ENCODE data around the gene TXNL1.

The TXNL1 gene

DNA sequence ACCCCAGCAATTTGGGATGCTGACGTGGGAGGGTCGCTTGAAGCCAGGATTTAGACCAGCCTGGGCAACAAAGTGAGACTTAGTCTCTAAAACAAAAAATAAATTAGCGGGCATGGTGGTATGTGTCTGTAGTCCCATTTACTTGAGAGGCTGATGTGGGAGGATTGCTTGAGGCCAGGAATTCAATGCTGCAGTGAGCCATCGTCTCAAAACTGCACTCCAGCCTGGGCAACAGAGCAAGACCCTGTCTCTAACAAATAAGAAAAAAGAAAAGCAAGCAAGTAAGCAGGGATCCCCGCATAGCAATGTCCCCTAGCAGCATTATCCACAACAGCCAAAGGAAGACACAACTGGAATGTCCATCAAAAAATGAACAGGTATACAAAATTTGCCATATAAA lies 3.4 kb downstream of the TXNL1 start:
- no peak overlapping the region for H3K4me3 ChIP-seq (replicated peaks; ENCODE audit: low read depth, low read length)
- TF ChIP-seq, protein P1, sequence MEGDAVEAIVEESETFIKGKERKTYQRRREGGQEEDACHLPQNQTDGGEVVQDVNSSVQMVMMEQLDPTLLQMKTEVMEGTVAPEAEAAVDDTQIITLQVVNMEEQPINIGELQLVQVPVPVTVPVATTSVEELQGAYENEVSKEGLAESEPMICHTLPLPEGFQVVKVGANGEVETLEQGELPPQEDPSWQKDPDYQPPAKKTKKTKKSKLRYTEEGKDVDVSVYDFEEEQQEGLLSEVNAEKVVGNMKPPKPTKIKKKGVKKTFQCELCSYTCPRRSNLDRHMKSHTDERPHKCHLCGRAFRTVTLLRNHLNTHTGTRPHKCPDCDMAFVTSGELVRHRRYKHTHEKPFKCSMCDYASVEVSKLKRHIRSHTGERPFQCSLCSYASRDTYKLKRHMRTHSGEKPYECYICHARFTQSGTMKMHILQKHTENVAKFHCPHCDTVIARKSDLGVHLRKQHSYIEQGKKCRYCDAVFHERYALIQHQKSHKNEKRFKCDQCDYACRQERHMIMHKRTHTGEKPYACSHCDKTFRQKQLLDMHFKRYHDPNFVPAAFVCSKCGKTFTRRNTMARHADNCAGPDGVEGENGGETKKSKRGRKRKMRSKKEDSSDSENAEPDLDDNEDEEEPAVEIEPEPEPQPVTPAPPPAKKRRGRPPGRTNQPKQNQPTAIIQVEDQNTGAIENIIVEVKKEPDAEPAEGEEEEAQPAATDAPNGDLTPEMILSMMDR (IDR thresholded peaks at IDR 0.05; ENCODE audit: low read length, missing control alignments) = no peak
- no peak for DNase-seq (ENCODE audit: low read depth)

DNA sequence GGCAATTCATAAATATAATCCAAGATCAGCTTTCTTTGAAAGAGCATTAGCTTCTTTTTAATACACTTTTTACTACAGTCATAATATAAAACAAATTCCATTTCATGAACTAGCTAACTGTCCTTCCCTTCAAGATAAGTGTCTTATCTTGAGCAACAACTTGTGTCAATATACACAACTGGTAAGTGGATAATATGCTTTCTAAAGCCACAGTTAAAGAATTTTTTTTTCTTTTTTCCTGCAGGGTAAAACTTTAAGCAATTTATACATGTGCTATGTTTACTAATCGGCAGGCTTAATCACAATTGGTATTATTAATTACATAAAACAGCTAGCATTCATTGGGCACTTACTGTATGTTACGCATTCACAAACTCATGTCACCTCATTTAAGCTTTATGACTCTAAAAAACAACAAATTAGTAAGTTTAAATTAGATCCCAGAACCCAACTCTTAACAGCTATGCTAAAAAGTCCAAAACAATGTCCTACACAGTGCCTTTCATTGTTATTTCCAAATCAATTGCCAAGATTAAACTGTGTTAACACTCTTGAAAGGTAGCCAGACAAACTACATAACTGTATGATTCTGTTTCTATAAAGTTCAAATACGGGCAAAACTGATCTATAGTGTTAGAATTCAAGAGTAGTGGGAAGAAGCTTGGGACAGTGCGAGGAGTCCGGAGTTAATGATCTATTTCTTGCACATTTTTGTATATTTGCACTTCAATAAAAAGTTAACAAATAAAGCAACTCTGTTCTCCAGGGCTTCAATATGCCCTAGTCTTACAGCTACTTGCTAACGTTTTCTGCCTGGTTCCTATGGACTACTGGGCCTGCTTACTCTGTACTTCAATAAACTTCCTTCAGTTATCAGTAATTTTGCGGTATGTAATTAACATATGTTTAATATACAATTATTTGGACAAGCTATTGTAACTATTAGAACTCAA lies 6.0 kb downstream of the TXNL1 start:
- DNase-seq (ENCODE audit: low read depth) = no peak
- TF ChIP-seq, protein P1 (IDR thresholded peaks at IDR 0.05; ENCODE audit: low read length, missing control alignments) = no peak
- H3K4me3 ChIP-seq (replicated peaks; ENCODE audit: low read depth, low read length) = no peak overlapping the region

DNA sequence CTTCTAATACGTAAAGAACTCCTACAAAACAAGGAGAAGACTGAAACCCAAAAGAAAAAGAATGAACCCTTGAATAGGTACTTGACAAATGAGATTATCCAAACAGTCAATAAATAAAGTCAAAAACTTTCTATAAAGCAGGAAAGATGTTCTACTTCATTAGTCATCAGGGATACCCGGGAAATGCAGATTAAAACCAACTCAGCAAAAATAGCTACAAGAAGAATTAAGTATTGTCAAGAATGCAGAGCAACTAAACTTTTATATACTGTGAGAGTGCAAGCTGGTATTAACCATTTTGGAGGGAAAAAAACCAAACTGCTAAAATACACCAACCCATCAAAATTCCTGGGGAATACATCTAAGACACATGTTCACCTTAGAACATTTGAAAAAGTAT lies 10.4 kb downstream of the TXNL1 start:
- no peak for DNase-seq (ENCODE audit: low read depth)
- TF ChIP-seq, protein P1 (IDR thresholded peaks at IDR 0.05; ENCODE audit: low read length, missing control alignments) = no peak
- no peak overlapping the region for H3K4me3 ChIP-seq (replicated peaks; ENCODE audit: low read depth, low read length)

DNA sequence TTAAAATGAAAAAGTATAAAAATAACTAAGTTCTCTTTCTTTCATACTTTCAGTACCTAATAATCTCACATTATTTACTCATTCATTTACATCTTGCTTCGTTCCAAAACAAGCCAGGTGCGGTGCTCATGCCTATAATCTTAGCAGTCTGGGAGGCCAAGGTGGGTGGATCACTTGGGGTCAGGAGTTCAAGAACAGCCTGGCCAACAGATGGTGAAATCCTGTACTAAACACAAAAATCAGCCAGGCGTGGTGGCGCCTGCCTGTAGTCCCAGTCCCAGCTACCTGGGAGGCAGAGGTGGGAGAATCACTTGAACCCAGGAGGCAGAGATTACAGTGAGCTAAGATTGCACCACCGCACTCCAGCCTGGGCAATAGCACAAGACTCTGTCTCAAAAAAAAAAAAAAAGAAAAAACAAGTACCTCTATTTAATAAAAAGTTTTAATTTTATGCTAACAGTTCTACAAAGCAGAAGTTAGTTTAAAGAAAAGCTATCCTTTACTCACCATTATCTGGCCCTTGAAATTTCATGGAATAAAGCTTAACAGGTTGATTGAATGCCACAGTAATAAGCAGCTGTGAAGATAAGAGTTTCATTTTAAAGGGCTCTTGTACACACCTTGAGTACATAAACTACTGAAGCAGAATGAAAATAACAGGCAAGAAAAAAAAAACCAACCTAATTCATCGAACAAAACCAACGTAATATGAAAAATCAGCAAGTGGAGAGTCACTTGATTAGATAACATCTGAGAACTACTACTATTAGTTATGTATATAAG lies 22.5 kb downstream of the TXNL1 start:
- TF ChIP-seq, protein P1 (IDR thresholded peaks at IDR 0.05; ENCODE audit: low read length, missing control alignments) = no peak
- DNase-seq (ENCODE audit: low read depth) = no peak
- H3K4me3 ChIP-seq (replicated peaks; ENCODE audit: low read depth, low read length) = no peak overlapping the region

DNA sequence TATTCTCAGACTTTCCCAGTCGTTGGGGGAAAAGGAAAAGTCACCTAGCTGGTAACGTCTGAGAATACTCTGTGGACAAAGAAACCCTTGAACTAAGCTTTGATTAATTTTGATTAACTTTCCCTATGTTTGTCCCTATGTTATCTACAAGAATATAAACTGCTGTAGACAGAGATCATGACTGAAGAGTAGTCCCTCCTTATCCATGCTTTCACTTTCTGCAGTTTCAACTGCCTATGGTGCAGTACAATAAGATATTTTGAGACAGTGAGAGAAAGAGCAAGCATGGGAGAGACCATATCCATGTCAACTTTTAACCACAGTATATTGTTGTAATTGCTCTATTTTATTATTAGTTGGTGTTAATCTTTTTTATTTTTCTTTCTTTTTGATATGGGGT lies 31.8 kb downstream of the TXNL1 start:
- DNase-seq (ENCODE audit: low read depth) = no peak
- H3K4me3 ChIP-seq (replicated peaks; ENCODE audit: low read depth, low read length) = no peak overlapping the region

DNA sequence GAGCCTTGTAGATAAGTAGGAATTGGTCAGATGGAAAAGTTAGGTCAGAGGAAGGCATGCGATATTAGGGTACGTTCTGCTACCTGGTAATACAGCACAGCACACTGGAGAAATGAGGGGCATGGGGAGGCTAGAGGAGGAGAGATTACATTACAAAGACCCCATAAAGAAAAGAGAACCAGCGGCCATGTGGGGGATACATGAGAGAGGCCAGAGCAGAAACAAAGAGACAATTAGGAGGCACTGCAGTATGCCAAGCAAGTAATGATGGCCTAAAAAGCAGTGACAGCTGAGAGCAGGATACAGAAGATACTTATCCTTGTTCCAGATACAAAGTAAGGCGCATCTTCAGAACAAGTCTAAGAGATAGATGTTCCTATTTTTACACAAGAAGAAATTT lies 40.0 kb downstream of the TXNL1 start:
- no peak for DNase-seq (ENCODE audit: low read depth)
- no peak overlapping the region for H3K4me3 ChIP-seq (replicated peaks; ENCODE audit: low read depth, low read length)
- TF ChIP-seq, protein P1 (IDR thresholded peaks at IDR 0.05; ENCODE audit: low read length, missing control alignments) = no peak

More for the DNA sequence above, 31.8 kb downstream of the TXNL1 start:
- TF ChIP-seq, protein P1 (IDR thresholded peaks at IDR 0.05; ENCODE audit: low read length, missing control alignments) = no peak
